ENCODE results near the gene DYNC2I2. TPM values are rescaled to one million over a fixed set of nuclear protein-coding genes. Genes with fewer than 3 reads are reported as not detected.

DYNC2I2 gene
- total and polyA plus RNA-seq, 4 donors = 32.5 to 84.8 (median 66.0) TPM

DNA sequence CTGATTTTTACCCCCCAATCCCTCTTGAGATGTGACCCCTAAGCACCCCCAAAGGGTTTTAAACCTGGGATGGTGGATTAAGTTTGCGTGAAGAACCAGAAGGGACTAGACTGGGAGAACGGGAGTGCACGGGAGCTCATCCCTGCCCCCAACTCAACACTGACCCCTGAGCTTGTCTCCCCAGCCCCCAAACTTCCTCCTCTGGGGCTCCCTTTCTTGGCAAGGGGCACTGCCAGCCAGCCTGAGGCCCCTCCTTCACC, 27.3 kb upstream of the DYNC2I2 start:
- ATAC-seq (ENCODE audit: insufficient read depth, low FRiP score) (no peak), DNase-seq (no peak)
- peak overlapping the region; percentile 62 to 96 for H3K27ac ChIP-seq (ENCODE audit: low read depth in 1 of 2, low read length in 1 of 2)
- 0 to 2% methylated on average over 3 of the region's 3 CpGs for WGBS, 2 donors
- H3K27me3 ChIP-seq (ENCODE audit: control insufficient read depth in 3 of 3, insufficient read depth in 3 of 3, low read length in 2 of 3) = no peaks in the 10 kb centered on the region
- no peaks in the 10 kb centered on the region for H3K36me3 ChIP-seq (ENCODE audit: control insufficient read depth in 4 of 4, insufficient read depth in 4 of 4, low read length in 4 of 4)
- TF ChIP-seq, protein P1, sequence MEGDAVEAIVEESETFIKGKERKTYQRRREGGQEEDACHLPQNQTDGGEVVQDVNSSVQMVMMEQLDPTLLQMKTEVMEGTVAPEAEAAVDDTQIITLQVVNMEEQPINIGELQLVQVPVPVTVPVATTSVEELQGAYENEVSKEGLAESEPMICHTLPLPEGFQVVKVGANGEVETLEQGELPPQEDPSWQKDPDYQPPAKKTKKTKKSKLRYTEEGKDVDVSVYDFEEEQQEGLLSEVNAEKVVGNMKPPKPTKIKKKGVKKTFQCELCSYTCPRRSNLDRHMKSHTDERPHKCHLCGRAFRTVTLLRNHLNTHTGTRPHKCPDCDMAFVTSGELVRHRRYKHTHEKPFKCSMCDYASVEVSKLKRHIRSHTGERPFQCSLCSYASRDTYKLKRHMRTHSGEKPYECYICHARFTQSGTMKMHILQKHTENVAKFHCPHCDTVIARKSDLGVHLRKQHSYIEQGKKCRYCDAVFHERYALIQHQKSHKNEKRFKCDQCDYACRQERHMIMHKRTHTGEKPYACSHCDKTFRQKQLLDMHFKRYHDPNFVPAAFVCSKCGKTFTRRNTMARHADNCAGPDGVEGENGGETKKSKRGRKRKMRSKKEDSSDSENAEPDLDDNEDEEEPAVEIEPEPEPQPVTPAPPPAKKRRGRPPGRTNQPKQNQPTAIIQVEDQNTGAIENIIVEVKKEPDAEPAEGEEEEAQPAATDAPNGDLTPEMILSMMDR (IDR thresholded peaks at IDR 0.05; ENCODE audit: control extremely low read depth, extremely low read depth) = no peak
- peak overlapping the region; percentile 73 for H3K4me3 ChIP-seq
- peak overlapping the region; percentile 70 to 93 for H3K9ac ChIP-seq (ENCODE audit: insufficient read depth in 1 of 2, low read length in 2 of 2)
- peaks cover 4 to 39% (median 10%) of the 10 kb centered on the region in 5 donors for H3K4me1 ChIP-seq (ENCODE audit: control insufficient read depth in 5 of 5, insufficient read depth in 5 of 5, low read length in 5 of 5)
- no peaks in the 10 kb centered on the region for H3K9me3 ChIP-seq (ENCODE audit: control insufficient read depth in 4 of 4, insufficient read depth in 3 of 4, low read length in 3 of 4)

DNA sequence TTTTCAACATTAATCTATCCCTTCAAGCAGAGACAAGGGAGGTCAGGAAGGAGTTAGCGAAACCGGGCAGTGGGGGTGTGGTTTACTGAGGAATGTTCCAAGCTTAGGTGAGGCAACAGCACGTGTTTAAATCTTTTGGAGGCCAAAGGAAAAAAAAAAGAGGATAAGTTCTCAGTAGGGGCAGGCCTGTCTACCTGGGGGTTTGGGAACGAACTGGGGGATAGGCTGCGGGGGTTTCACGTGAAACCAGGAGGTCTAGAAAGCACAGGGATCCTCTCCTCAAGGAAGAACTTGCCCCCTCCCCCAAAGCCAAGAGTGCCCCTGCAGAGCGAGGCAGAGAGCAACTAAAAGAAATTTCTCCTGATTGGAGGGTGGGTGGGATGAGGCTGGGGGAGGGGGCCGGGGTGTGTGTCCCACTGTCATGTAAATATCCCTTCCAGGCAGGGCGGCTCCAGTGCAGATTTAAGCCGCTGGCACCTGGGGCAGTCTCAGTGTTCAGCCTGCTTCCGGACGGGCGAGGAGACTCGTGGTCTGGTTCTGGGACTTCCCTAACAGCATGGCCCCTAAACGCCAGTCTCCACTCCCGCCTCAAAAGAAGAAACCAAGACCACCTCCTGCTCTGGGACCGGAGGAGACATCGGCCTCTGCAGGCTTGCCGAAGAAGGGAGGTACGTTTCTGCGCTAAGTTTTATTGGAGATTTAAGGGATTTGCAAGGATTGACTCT, 26.9 kb upstream of the DYNC2I2 start:
- WGBS, 2 donors = 2 to 4% methylated on average over 21 of the region's 21 CpGs
- TF ChIP-seq, protein P1 (IDR thresholded peaks at IDR 0.05; ENCODE audit: control extremely low read depth, extremely low read depth) = no peak
- H3K27me3 ChIP-seq (ENCODE audit: control insufficient read depth in 3 of 3, insufficient read depth in 3 of 3, low read length in 2 of 3) = no peaks in the 10 kb centered on the region
- DNase-seq (peak; percentile 56 to 68 (median 59)), ATAC-seq (ENCODE audit: insufficient read depth, low FRiP score) (no peak)
- no peaks in the 10 kb centered on the region for H3K9me3 ChIP-seq (ENCODE audit: control insufficient read depth in 4 of 4, insufficient read depth in 3 of 4, low read length in 3 of 4)
- peaks cover 4 to 38% (median 10%) of the 10 kb centered on the region in 5 donors for H3K4me1 ChIP-seq (ENCODE audit: control insufficient read depth in 5 of 5, insufficient read depth in 5 of 5, low read length in 5 of 5)
- no peaks in the 10 kb centered on the region for H3K36me3 ChIP-seq (ENCODE audit: control insufficient read depth in 4 of 4, insufficient read depth in 4 of 4, low read length in 4 of 4)
- peak overlapping the region; percentile 70 to 93 for H3K9ac ChIP-seq (ENCODE audit: insufficient read depth in 1 of 2, low read length in 2 of 2)
- H3K4me3 ChIP-seq = peak overlapping the region; percentile 73
- peak overlapping the region; percentile 62 to 96 for H3K27ac ChIP-seq (ENCODE audit: low read depth in 1 of 2, low read length in 1 of 2)

DNA sequence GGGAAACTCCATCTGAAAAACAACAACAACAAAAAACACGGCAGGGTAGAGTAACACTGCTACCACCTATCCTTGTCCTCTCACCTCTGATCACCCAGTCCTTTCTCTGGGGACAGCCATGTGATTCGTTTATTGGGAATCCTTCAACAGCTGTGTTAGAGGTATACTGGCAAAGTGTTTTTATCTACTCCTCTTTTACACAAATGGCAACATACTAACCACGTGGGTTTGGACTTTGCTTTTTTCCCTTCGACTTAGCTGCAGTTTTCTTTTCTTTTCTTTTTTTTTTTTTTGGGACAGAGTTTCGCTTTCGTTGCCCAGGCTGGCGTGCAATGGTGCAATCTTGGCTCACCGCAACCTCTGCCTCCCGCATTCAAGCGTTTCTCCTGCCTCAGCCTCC, 21.1 kb upstream of the DYNC2I2 start:
- no peaks in the 10 kb centered on the region for H3K36me3 ChIP-seq (ENCODE audit: control insufficient read depth in 4 of 4, insufficient read depth in 4 of 4, low read length in 4 of 4)
- DNase-seq (no peak), ATAC-seq (ENCODE audit: insufficient read depth, low FRiP score) (no peak)
- H3K27me3 ChIP-seq (ENCODE audit: control insufficient read depth in 3 of 3, insufficient read depth in 3 of 3, low read length in 2 of 3) = no peaks in the 10 kb centered on the region
- H3K27ac ChIP-seq (ENCODE audit: low read depth in 1 of 2, low read length in 1 of 2) = no peak overlapping the region
- H3K9me3 ChIP-seq (ENCODE audit: control insufficient read depth in 4 of 4, insufficient read depth in 3 of 4, low read length in 3 of 4) = no peaks in the 10 kb centered on the region
- WGBS, 2 donors = 86 to 92% methylated on average over 10 of the region's 10 CpGs
- no peak overlapping the region for H3K9ac ChIP-seq (ENCODE audit: insufficient read depth in 1 of 2, low read length in 2 of 2)
- no peak overlapping the region for H3K4me3 ChIP-seq
- TF ChIP-seq, protein P1 (IDR thresholded peaks at IDR 0.05; ENCODE audit: control extremely low read depth, extremely low read depth) = no peak
- H3K4me1 ChIP-seq (ENCODE audit: control insufficient read depth in 5 of 5, insufficient read depth in 5 of 5, low read length in 5 of 5) = no peaks in the 10 kb centered on the region

DNA sequence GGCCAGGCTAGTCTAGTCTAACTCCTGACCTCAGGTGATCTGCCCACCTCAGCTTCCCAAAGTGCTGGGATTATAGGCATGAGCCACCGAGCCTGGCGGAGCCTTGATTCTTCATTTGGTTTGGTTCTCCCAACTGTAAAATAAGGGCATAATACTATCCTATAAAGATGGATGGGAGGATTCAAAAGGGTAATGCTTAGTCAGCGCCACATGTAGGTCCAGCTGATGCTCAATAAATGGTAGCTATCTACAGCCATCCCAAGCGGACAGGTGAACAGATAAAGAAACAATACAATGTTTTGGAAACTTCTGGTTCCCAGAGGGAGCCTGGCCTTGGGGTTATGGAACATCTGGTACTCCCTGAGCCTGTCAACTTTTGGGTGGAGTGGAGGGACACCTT, 18.7 kb upstream of the DYNC2I2 start:
- Histone ChIP-seq H3K9ac (ENCODE audit: insufficient read depth in 1 of 2, low read length in 2 of 2) (no peak overlapping the region), H3K4me1 (ENCODE audit: control insufficient read depth in 5 of 5, insufficient read depth in 5 of 5, low read length in 5 of 5) (no peaks in the 10 kb centered on the region), H3K27ac (ENCODE audit: low read depth in 1 of 2, low read length in 1 of 2) (no peak overlapping the region), H3K36me3 (ENCODE audit: control insufficient read depth in 4 of 4, insufficient read depth in 4 of 4, low read length in 4 of 4) (no peaks in the 10 kb centered on the region), H3K4me3 (no peak overlapping the region), H3K27me3 (ENCODE audit: control insufficient read depth in 3 of 3, insufficient read depth in 3 of 3, low read length in 2 of 3) (no peaks in the 10 kb centered on the region), H3K9me3 (ENCODE audit: control insufficient read depth in 4 of 4, insufficient read depth in 3 of 4, low read length in 3 of 4) (no peaks in the 10 kb centered on the region)
- DNase-seq = no peak
- no peak for ATAC-seq (ENCODE audit: insufficient read depth, low FRiP score)
- TF ChIP-seq, protein P1 (IDR thresholded peaks at IDR 0.05; ENCODE audit: control extremely low read depth, extremely low read depth) = no peak
- WGBS, 2 donors = 98 to 100% methylated on average over 4 of the region's 4 CpGs

Data from lung (tissue), 12 donors.